ENCODE measurements around the gene NLGN3.

DNA sequence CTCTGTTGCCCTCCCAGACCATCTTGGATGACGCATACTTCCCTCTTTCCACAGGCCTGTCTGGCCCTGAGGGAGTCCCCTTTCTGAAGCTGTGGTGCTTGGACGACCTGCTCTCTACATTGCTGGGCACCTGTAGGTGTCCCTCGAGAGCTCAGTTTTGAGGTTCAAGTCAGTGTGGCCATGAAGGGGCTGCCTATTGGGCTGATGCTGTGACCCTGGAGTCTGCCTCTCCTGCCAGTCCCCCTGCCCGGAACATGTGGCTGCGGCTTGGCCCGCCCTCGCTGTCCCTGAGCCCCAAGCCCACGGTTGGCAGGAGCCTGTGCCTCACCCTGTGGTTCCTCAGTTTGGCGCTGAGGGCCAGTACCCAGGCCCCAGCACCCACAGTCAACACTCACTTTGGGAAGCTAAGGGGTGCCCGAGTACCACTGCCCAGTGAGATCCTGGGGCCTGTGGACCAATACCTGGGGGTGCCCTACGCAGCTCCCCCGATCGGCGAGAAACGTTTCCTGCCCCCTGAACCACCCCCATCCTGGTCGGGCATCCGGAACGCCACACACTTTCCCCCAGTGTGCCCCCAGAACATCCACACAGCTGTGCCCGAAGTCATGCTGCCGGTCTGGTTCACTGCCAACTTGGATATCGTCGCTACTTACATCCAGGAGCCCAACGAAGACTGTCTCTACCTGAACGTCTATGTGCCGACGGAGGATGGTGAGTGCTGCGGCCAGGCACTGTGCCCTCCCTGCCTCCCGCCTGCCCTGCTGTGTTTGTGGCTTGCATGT lies 3.0 kb downstream of the NLGN3 start:
- TF ChIP-seq, protein P1, sequence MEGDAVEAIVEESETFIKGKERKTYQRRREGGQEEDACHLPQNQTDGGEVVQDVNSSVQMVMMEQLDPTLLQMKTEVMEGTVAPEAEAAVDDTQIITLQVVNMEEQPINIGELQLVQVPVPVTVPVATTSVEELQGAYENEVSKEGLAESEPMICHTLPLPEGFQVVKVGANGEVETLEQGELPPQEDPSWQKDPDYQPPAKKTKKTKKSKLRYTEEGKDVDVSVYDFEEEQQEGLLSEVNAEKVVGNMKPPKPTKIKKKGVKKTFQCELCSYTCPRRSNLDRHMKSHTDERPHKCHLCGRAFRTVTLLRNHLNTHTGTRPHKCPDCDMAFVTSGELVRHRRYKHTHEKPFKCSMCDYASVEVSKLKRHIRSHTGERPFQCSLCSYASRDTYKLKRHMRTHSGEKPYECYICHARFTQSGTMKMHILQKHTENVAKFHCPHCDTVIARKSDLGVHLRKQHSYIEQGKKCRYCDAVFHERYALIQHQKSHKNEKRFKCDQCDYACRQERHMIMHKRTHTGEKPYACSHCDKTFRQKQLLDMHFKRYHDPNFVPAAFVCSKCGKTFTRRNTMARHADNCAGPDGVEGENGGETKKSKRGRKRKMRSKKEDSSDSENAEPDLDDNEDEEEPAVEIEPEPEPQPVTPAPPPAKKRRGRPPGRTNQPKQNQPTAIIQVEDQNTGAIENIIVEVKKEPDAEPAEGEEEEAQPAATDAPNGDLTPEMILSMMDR (IDR thresholded peaks at IDR 0.05) = no peak
- TF ChIP-seq EP300 (IDR thresholded peaks at IDR 0.05) = no peak
- no peak for TF ChIP-seq POLR2A (IDR thresholded peaks at IDR 0.05)
